Suprapubic skin (tissue), 4 donors: ENCODE data around the gene GARIN5A.

Experiments
- CTCF ChIP-seq, 2 donors: fragments of 200-600 bp in 1 of 2; fragments of 450-650 bp in 1 of 2; sonication (generic) in 1 of 2; IDR thresholded peaks; one replicate each; pipeline ENCODE4 v1.5.1; 2016 to 2019; ENCODE audit warnings: antibody characterized with exemption in 2 of 2, mild to moderate bottlenecking in 1 of 2, moderate library complexity in 1 of 2
- EP300 ChIP-seq: sonication (generic); formaldehyde crosslinking; IDR thresholded peaks from one replicate; pipeline ENCODE4 v1.6.1; 2017; ENCODE audit warnings: antibody characterized with exemption
- POLR2A ChIP-seq, 2 donors: fragments of 450-650 bp; IDR thresholded peaks; one replicate each; pipeline ENCODE4 v1.6.1; 2017; ENCODE audit warnings: antibody characterized with exemption in 2 of 2, mild to moderate bottlenecking in 2 of 2, moderate library complexity in 2 of 2
- POLR2AphosphoS5 ChIP-seq, 3 donors: sonication (generic); formaldehyde crosslinking; IDR thresholded peaks; one replicate each; pipeline ENCODE4 v1.6.1; 2017; ENCODE audit warnings: antibody characterized with exemption in 3 of 3

GRCh38 chr19:50418176-50419021 is 58.2 kb downstream of the GARIN5A start, which contains the start of gene SPIB:
- no peak for TF ChIP-seq POLR2A (IDR thresholded peaks at IDR 0.05)
- TF ChIP-seq CTCF (IDR thresholded peaks at IDR 0.05), result no peak
- TF ChIP-seq EP300, result no peak
- no peak for TF ChIP-seq POLR2AphosphoS5 (IDR thresholded peaks at IDR 0.05)
